ENCODE results near the gene HMHB1. TPM values are rescaled to one million over a fixed set of nuclear protein-coding genes. Genes with fewer than 3 reads are reported as not detected.

The HMHB1 gene
- polyA plus RNA-seq, 3 donors from 2014 or later = not detected

DNA sequence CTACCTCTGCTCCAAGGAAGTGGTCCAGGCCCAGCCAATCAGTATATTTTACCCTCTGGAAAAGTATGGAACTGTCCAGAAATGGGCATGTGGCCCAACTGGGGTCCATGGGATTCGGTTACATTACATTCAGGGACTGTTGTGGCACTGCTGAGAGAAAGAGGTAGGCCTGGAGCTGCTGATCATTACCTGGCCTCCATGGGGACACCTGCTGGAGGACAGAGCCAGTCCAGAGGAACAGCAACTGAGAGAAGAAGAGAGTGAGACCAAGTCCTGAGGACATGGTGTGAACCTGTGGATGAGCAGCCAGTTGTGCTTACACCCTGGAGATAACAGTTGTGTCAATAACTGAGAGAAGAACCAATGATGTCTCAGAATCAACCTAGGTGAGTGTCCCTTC is 48.2 kb downstream of the HMHB1 start:
- Mint-ChIP-seq H3K27ac (no peak overlapping the region), H3K4me1 (no peaks in the 10 kb centered on the region)
- DNase-seq = no peak

GRCh38 chr5:143862271-143862670 is 50.3 kb downstream of the HMHB1 start:
- H3K9me3 Mint-ChIP-seq = peaks cover 0 to 4% (median 0%) of the 10 kb centered on the region in 6 donors
- H3K27me3 Mint-ChIP-seq (ENCODE audit: low read depth in 3 of 3) = peaks cover 0 to 2% (median under 1%) of the 10 kb centered on the region in 3 donors
- no peak for DNase-seq
- H3K4me3 Mint-ChIP-seq = no peak overlapping the region
- H3K4me1 Mint-ChIP-seq = no peaks in the 10 kb centered on the region
- H3K36me3 Mint-ChIP-seq = no peaks in the 10 kb centered on the region
- H3K27ac Mint-ChIP-seq = no peak overlapping the region

More for the DNA sequence above, 48.2 kb downstream of the HMHB1 start:
- Mint-ChIP-seq H3K4me3 (no peak overlapping the region), H3K9me3 (peaks cover 0 to 4% (median 0%) of the 10 kb centered on the region in 6 donors), H3K36me3 (no peaks in the 10 kb centered on the region), H3K27me3 (ENCODE audit: low read depth in 3 of 3) (peaks cover 0 to 2% (median 0%) of the 10 kb centered on the region in 3 donors)

DNA sequence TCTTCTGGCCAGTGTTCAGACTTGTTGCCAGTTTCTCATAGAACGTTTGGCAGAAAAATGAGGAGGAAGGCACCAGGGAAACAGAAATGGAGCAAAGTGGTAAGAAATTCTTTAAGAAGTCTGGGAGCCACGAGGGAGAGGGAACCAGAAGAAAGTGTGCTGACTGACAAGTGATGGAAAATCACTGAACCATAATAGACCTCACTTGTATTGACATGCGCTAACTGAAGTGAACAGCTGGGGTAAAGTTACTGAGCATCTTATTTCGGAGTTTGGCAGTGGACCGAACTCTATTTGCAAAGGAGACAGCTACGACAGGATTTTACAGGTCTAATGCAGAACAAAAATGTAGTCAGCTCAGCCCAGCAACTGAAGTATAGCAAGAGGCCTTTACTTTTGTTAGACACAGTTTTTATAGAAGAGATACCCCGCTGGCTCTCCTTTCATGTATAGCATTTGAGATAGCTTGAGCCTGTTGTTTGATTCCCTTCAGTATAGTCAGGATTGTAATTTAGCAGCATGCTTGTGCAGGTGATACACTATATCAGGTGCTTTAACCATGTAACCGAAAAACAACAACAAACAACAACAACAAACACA is 53.6 kb downstream of the HMHB1 start:
- Mint-ChIP-seq H3K4me3 (no peak overlapping the region), H3K36me3 (no peaks in the 10 kb centered on the region), H3K27me3 (ENCODE audit: low read depth in 3 of 3) (peaks cover 2 to 5% (median 2%) of the 10 kb centered on the region in 3 donors), H3K27ac (no peak overlapping the region), H3K9me3 (no peaks in the 10 kb centered on the region), H3K4me1 (no peaks in the 10 kb centered on the region)
- DNase-seq = no peak
